ENCODE data around the gene RIT1.

Gene RIT1

GRCh38 chr1:155890251-155890650, 20.9 kb downstream of the RIT1 start:
- no peak for DNase-seq

DNA sequence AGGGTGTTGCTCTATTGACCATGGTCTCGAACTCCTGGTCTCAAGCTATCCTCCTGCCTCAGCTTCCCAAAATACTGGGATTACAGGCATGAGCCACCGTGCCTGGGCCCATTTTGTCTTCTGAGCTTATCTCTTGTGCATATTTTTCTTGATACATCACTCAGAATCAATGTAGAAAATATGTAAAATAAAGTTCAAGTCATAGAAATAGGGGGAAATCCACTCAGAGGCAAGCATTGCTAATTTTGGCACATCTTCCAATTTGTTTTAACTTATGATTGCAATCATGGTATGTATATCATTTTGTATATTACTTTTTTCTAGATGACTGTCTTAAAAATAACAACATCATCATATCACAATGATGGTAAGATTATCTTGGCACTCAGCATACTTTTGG, 21.6 kb downstream of the RIT1 start:
- DNase-seq, result no peak

DNA sequence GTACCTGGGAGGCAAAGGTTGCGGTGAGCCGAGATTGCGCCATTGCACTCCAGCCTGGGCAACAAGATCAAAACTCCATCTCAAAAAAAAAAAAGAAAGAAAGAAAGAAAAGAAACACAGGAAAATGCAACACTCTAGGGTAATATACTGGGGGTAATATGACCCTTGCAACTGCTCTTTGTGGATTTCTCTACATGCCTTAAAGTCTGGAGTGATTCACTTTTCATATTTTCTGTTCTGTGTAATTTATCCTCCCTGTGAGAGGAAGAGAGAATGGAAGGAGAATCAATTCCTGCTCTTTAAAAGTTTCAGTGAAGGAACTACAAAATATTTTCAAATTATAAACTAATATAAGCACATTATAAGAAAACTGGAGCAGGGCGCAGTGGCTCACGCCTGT, 22.7 kb downstream of the RIT1 start:
- no peak for DNase-seq

- no peak for DNase-seq
Observed at GRCh38 chr1:155884982-155885381, 26.2 kb downstream of the RIT1 start.

- no peak for DNase-seq
Observed at GRCh38 chr1:155884031-155884960, 26.9 kb downstream of the RIT1 start.

GRCh38 chr1:155882766-155883165, 28.4 kb downstream of the RIT1 start:
- DNase-seq, result no peak

DNA sequence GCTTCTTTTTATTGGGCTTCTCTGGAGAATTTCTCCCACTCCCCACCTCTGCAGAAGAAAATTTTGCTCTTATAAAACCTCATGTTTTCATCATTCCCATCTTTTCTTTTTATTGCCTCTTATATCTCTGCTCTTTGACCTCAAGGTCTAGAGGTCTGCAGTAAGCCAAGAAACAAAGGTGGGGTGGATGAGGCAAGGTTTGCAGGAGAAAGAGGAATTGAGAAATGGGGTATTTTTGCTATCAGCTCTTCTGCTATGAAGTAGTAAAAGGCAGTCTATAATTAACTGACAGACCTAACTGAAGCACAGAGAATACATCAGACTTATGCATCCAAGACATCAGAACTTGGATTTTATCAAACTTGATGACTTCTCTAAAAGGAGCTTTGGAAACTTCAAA, 28.9 kb downstream of the RIT1 start:
- no peak for DNase-seq

GRCh38 chr1:155880950-155881349, 30.2 kb downstream of the RIT1 start:
- DNase-seq, result no peak

GRCh38 chr1:155880251-155880650, 30.9 kb downstream of the RIT1 start:
- no peak for DNase-seq

- no peak for DNase-seq
Observed at GRCh38 chr1:155877945-155878344, 33.2 kb downstream of the RIT1 start.

DNA sequence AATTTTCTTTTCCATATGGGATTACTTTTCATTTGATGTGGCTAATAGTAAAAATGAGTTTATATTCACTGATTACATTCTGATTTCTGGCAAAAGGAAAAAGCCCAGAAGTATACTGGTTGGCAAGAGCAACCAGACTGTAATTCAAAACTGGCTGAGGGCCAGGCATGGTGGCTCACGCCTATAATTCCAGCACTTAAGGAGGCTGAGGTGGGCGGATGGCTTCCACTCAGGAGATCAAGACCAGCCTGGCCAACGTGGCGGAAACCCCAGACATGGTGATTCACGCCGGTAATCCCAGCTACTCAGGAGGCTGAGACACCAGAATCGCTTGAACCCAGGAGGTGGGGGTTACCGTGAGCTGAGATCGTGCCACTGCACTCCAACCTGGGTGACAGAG, 37.3 kb downstream of the RIT1 start:
- DNase-seq, result no peak

DNA sequence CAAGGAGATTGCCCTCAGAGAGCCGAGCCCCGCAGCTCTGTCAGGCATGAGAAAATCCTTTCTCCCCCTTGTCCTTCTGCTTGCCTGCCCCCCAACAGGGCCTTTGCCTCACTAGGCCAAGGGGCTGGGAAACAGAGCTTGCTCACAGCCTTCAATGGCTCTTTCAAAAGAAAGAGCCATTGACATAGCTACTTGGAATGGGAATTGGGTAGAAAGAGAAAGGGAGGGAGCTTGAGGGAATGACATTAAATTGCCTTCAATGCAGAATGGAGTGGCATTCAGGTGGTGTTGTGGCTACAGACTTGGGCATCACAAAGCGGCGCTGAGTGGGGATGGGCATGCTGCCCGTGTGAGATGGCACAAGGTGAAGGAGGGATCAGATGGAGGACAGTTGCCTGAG, 38.6 kb downstream of the RIT1 start:
- no peak for DNase-seq

- no peak for DNase-seq
Observed at GRCh38 chr1:155871390-155871789, 39.8 kb downstream of the RIT1 start.

DNA sequence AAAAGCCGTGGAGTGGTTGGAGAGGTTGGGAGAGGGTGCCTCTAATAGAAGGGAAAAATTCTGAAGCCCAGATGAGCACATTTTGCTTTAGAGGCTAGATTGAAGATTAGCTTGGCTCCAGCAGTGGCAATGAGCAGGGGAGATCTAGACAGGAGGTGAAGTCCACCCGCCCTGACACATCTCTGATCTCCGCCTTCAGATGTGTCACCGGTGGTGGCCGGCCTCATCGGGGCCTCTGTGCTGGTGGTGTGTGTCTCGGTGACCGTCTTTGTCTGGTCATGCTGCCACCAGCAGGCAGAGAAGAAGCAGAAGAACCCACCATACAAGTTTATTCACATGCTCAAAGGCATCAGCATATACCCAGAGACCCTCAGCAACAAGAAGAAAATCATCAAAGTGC, 43.4 kb downstream of the RIT1 start:
- no peak for DNase-seq

DNA sequence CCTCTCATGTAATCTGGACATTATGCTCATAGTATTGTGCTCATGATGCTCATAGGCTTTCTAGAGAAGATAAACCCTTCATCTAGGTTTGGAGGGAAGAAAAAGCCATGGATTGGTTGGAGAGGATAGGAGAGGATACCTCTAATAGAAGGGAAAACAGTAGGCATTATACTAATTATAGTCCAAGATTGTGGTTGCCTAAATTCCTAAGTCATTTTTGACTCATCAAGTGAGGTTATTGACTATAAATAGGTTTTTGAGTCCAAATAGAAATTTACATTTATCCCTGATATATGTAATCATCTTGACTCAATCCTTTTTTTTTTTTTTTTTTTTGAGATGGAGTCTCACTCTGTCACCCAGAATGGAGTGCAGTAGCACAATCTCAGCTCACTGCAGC, 46.8 kb downstream of the RIT1 start:
- no peak for DNase-seq

- DNase-seq, result no peak
Observed at GRCh38 chr1:155861896-155862295, 49.3 kb downstream of the RIT1 start.

GRCh38 chr1:155860970-155861510, 50.1 kb downstream of the RIT1 start:
- DNase-seq, result no peak

DNA sequence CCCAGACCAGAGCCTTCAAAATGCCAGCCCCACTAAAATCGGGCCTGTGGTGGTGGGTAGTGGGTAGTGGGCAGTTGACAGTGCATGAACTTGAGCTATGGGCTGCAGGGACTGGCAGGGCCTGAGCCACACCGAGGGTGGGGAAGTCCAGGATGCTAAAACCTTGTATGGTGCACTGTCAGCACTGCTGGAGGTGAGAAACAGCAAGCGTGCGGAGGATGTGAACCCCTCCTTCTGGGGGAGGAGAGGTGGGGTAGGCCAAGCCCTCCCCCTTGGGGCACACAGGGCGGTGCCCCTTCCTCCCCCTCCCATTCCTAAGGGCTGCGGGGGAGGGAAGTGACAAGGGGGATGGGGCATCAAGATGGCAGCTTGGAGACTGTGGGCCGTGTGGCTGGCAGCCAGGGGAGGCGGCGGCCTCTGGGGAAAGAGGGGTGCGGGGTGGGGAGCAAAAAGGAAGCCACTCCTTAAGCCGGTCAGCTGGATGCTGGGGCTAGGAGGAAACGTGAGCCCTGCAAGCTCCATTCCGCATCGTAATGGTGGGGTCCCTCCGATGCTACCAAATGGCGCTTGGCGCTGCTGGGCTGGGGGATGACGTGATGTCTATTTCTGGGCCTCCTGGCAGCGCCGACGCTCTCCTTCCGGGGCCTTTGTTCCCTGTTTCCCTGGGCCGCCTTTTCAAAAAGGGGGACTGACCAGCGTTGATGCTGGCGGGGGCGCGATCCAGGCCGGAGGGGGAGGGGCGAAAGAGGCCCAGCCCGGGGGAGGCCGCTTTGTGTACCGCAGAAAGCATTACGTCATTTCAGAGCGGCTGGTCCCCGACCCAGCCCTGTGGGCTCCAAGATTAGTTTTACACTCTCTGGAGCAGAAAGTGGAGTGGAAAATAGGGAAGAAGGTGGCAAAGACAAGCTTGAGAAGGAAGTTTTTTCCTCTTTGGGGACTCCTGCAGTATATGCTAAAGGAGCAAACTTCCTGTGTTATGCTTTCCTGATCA, 51.0 kb downstream of the RIT1 start:
- peak; percentile 55 for DNase-seq

GRCh38 chr1:155859234-155859829, 51.8 kb downstream of the RIT1 start, which contains the start of gene SYT11:
TSS of gene SYT11 (plus strand) at chr1:155859567. CDS start at chr1:155859762, 195 bp downstream.
- peak; percentile 52 for DNase-seq

- DNase-seq, result no peak
Observed at GRCh38 chr1:155858800-155859233, 52.3 kb downstream of the RIT1 start.

GRCh38 chr1:155856975-155857930, 53.9 kb downstream of the RIT1 start, which contains the start of gene GON4L:
TSS of gene GON4L (minus strand) at chr1:155857214. CDS start at chr1:155853780, 3,434 bp downstream.
- DNase-seq, result peak; percentile 68
